Ascending aorta (tissue), 2 donors: ENCODE results near the gene MAPK11. TPM values are rescaled to one million over a fixed set of nuclear protein-coding genes. Genes with fewer than 3 reads are reported as not detected.
A peak's percentile ranks its signal among the peaks of the same experiment; 100 is the strongest.

Source experiments
- DNase-seq, 2 donors: peaks; one replicate each; pipeline ENCODE4 v3.0.0-alpha.2; 2019; ENCODE audit warnings: low spot score in 2 of 2
- H3K27ac ChIP-seq, 2 donors: fragments of 200-600 bp; sonication (generic); one replicate each; pipeline ENCODE4 v1.5.1; 2016 to 2017; ENCODE audit warnings: mild to moderate bottlenecking in 1 of 2
- H3K27me3 ChIP-seq: fragments of 200-600 bp; sonication (generic); one replicate; pipeline ENCODE4 v1.5.1; 2017
- H3K36me3 ChIP-seq, 2 donors: fragments of 200-600 bp; sonication (generic); one replicate each; pipeline ENCODE4 v1.5.1; 2016
- H3K4me1 ChIP-seq, 2 donors: fragments of 200-600 bp; sonication (generic); one replicate each; pipeline ENCODE4 v1.5.1; 2016 to 2017; ENCODE audit warnings: mild to moderate bottlenecking in 1 of 2
- H3K4me3 ChIP-seq, 2 donors: fragments of 200-600 bp; sonication (generic); one replicate each; pipeline ENCODE4 v1.5.1; 2016 to 2017; ENCODE audit warnings: mild to moderate bottlenecking in 1 of 2
- H3K9me3 ChIP-seq, 2 donors: fragments of 200-600 bp; sonication (generic); one replicate each; pipeline ENCODE4 v1.5.1; 2016
- CTCF ChIP-seq, 3 experiments: fragments of 200-600 bp in 2 of 3; fragments of 450-650 bp in 1 of 3; sonication (generic) in 2 of 3; IDR thresholded peaks; one replicate each; pipeline ENCODE4 v1.5.1; 2016 to 2019; ENCODE audit warnings: antibody characterized with exemption in 3 of 3, mild to moderate bottlenecking in 1 of 3, moderate library complexity in 1 of 3
- intact Hi-C: fragments of 100-400 bp; cut with DNase I; formaldehyde crosslinking; loops from one replicate; pipeline ENCODE4 v1.15.1; 2023
- total RNA-seq: library from RNA; depleted of rRNA; stranded (reverse); fragments of >200 nt; gene quantifications from one replicate; pipeline ENCODE4 v1.1.0, GENCODE V29; 2016

Gene MAPK11
- total RNA-seq, 1 donor from 2014 or later: 117 TPM

GRCh38 chr22:50296658-50297490, 26.7 kb upstream of the MAPK11 start:
- H3K4me3 ChIP-seq: no peak overlapping the region
- H3K4me1 ChIP-seq: peaks cover 31 to 69% of the 10 kb centered on the region in 2 donors
- no peaks in the 10 kb centered on the region for H3K36me3 ChIP-seq
- DNase-seq: no peak
- no peak for TF ChIP-seq CTCF (IDR thresholded peaks at IDR 0.05)
- no peaks in the 10 kb centered on the region for H3K27me3 ChIP-seq
- peak overlapping the region; percentile 33 for H3K27ac ChIP-seq
- H3K9me3 ChIP-seq: no peaks in the 10 kb centered on the region
- intact Hi-C loops: no loop called here

GRCh38 chr22:50294319-50294656, 24.1 kb upstream of the MAPK11 start:
- H3K36me3 ChIP-seq: peaks cover 11 to 22% of the 10 kb centered on the region in 2 donors
- H3K27me3 ChIP-seq: no peaks in the 10 kb centered on the region
- intact Hi-C loops: no loop called here
- peak overlapping the region; percentile 77 to 97 for H3K27ac ChIP-seq
- H3K9me3 ChIP-seq: no peaks in the 10 kb centered on the region
- DNase-seq: no peak
- H3K4me1 ChIP-seq: peaks cover 10 to 43% of the 10 kb centered on the region in 2 donors
- H3K4me3 ChIP-seq: peak overlapping the region; percentile 45 to 57
- TF ChIP-seq CTCF (IDR thresholded peaks at IDR 0.05): no peak

GRCh38 chr22:50293441-50294318, 23.5 kb upstream of the MAPK11 start:
- intact Hi-C loops: loop anchor here (1.0 kb wide), 2 partner anchors 12 to 34 kb away; partner anchors contain the start of gene DENND6B
- peak overlapping the region; percentile 77 to 97 for H3K27ac ChIP-seq
- DNase-seq: no peak
- H3K4me3 ChIP-seq: peak overlapping the region; percentile 45 to 57
- peaks cover 17 to 28% of the 10 kb centered on the region in 2 donors for H3K36me3 ChIP-seq
- no peaks in the 10 kb centered on the region for H3K27me3 ChIP-seq
- no peaks in the 10 kb centered on the region for H3K9me3 ChIP-seq
- H3K4me1 ChIP-seq: peaks cover 9 to 38% of the 10 kb centered on the region in 2 donors
- TF ChIP-seq CTCF (IDR thresholded peaks at IDR 0.05): no peak

DNA sequence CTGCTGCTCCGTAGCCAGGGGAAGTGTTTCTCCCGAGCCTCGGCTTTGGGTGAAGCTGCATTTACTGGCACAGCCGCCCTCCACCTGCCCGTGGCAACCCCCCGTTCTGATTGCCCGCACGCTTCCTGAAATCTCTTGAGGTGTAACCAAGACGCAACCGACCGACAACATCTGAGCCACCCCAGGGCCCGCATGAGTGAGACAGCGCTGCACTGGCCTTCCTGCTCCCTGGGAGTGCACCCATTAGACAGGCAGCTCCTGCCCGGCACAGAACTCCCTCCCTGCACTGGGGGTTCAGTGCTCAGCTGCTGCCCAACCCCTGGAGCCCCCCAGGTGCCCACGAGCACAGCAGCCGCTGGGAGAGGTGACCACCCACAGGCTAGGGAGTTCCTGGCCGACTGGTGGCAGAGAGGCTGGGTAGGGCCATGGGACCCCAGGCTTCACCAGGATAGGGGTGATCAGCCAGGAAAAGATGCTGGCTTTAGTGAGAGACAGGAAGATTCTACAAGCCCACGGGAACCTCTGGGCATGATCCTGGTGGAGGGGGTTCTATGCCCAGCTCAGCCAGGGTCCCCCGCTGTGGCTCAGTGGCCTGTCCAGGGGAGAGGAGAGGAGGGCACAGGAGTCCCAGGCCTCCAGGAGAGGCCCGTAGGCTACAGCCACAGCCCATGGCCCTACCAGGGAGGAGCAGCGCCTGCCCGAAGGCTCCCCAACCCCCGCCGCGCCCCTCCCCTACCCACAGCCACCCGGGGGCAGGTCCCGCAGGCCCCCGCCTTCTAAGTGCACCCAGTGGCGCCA, 22.7 kb upstream of the MAPK11 start:
- Histone ChIP-seq H3K9me3 (no peaks in the 10 kb centered on the region), H3K4me1 (peaks cover 9 to 34% of the 10 kb centered on the region in 2 donors), H3K4me3 (peak overlapping the region; percentile 45 to 57), H3K36me3 (peaks cover 25 to 36% of the 10 kb centered on the region in 2 donors), H3K27ac (peak overlapping the region; percentile 77 to 97), H3K27me3 (no peaks in the 10 kb centered on the region)
- TF ChIP-seq CTCF (IDR thresholded peaks at IDR 0.05): no peak
- intact Hi-C loops: loop anchor here (1.0 kb wide), 2 partner anchors 12 to 34 kb away; partner anchors contain the start of gene DENND6B
- peak in 1 of 2 donors; percentile 88 for DNase-seq
